Spleen (tissue), 7 donors: Measurements from ENCODE around the gene ATAD3B.
"Not testable (repeated sequence)": the region's sequence is repeated elsewhere in the genome, so short reads cannot be mapped to it uniquely, and the experiment has no call there.

Experiments
- CTCF ChIP-seq, 11 experiments: fragments of 200-600 bp in 7 of 11; fragments of 450-650 bp in 4 of 11; sonication (generic) in 4 of 11; IDR thresholded peaks in 8 of 11; conservative IDR thresholded peaks in 3 of 11; 1 replicate in 7 of 11; 2 replicates in 4 of 11; pipeline versions ENCODE4 v1.4.0 to v1.8.0; 2016 to 2021; ENCODE audit warnings: antibody characterized with exemption in 11 of 11, inconsistent platforms in 4 of 11, mild to moderate bottlenecking in 1 of 11
- POLR2A ChIP-seq, 3 donors: fragments of 450-650 bp; IDR thresholded peaks; one replicate each; pipeline ENCODE4 v1.5.1; 2017; ENCODE audit warnings: antibody characterized with exemption in 3 of 3, mild to moderate bottlenecking in 1 of 3
- donor health status: DM: no; HTN: no; CAD: no; lungs with moderate emphysema.
- donor health status: DM: no; HTN: no; CAD: no.
- donor health status: DM: no; HTN: no; CAD: no.

DNA sequence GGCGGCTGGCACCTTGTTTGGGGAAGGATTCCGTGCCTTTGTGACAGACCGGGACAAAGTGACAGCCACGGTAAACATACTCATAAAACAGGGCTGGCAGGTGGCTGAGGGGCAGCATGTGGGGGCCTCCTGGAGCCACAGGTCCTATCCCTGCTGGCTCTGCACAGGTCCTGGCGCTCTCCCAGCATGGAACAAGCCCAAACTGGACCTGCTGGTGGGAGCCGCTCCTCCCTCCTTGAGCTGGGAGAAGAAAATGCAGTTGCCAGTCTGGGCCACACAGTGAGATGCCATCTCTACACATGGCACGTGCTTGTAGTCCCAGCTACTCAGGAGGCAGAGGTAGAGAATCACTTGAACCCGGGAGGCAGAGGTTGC, 19.2 kb upstream of the ATAD3B start:
- TF ChIP-seq CTCF (IDR thresholded peaks at IDR 0.05 in 8 of 11, conservative IDR thresholded peaks at IDR 0.05 in 3 of 11); POLR2A (IDR thresholded peaks at IDR 0.05): not testable (repeated sequence)
